MCF 10A (cell line): ENCODE data around the gene METTL15. TPM values are rescaled to one million over a fixed set of nuclear protein-coding genes. Genes with fewer than 3 reads are reported as not detected.
"Not testable (repeated sequence)": the region's sequence is repeated elsewhere in the genome, so short reads cannot be mapped to it uniquely, and the experiment has no call there.

ENCODE experiments used
- BruUV-seq: library from RNA; stranded (reverse); fragments of 400-500 nt; replicated peaks from 2 replicates; lab custom pipeline; 2021; lab: Mats Ljungman, UMichigan
- CTCF ChIA-PET: fragments of 300-600 bp; sonication (Branson Sonifier 250); formaldehyde crosslinking; extraction: SDS; loops from one replicate; lab custom pipeline; 2021; ENCODE audit warnings: antibody characterized with exemption, inconsistent platforms; lab: Yijun Ruan, JAX
- POLR2A ChIA-PET: fragments of 300-600, 350-650 bp; sonication (Branson Sonifier 250); formaldehyde crosslinking; extraction: SDS; loops from one replicate; lab custom pipeline; 2020; ENCODE audit warnings: antibody characterized with exemption, inconsistent platforms; lab: Yijun Ruan, JAX
- DNase-seq: peaks from one replicate; pipeline ENCODE4 v3.0.0-alpha.2; 2018; ENCODE audit not compliant: unreplicated experiment
- H3K27ac Mint-ChIP-seq: one replicate; pipeline ENCODE4 v1.8.0; 2022; ENCODE audit warnings: mild to moderate bottlenecking, low read depth, mixed read lengths; ENCODE audit not compliant: unreplicated experiment
- H3K27me3 Mint-ChIP-seq: one replicate; pipeline ENCODE4 v1.8.0; 2022; ENCODE audit warnings: mixed read lengths; ENCODE audit not compliant: insufficient read depth, unreplicated experiment
- H3K36me3 Mint-ChIP-seq: one replicate; pipeline ENCODE4 v1.8.0; 2022; ENCODE audit warnings: mild to moderate bottlenecking, moderate library complexity, mixed read lengths; ENCODE audit not compliant: insufficient read depth, unreplicated experiment
- H3K4me1 Mint-ChIP-seq: one replicate; pipeline ENCODE4 v1.8.0; 2022; ENCODE audit warnings: mixed read lengths; ENCODE audit not compliant: insufficient read depth, unreplicated experiment
- H3K4me3 Mint-ChIP-seq: one replicate; pipeline ENCODE4 v1.8.0; 2022; ENCODE audit warnings: mild to moderate bottlenecking, moderate library complexity, mixed read lengths; ENCODE audit not compliant: unreplicated experiment
- H3K9me3 Mint-ChIP-seq: one replicate; pipeline ENCODE4 v1.8.0; 2022; ENCODE audit warnings: mixed read lengths; ENCODE audit not compliant: unreplicated experiment
- intact Hi-C: fragments of 100-400 bp; cut with micrococcal nuclease; formaldehyde crosslinking; loops from 2 replicates; pipeline ENCODE4 v1.14.1; 2022
- total RNA-seq: library from RNA; stranded (reverse); gene quantifications from 2 replicates; pipeline ENCODE4 v1.2.3, GENCODE V29; 2022
- TF ChIP-seq, protein P1 (sequence below): fragments of 200-600 bp; IDR thresholded peaks from one replicate; pipeline ENCODE4 v1.8.0; 2022; ENCODE audit warnings: antibody characterized with exemption, mild to moderate bottlenecking; ENCODE audit not compliant: unreplicated experiment

METTL15 gene
- total RNA-seq, 1 experiment from 2014 or later: 16.8 TPM

DNA sequence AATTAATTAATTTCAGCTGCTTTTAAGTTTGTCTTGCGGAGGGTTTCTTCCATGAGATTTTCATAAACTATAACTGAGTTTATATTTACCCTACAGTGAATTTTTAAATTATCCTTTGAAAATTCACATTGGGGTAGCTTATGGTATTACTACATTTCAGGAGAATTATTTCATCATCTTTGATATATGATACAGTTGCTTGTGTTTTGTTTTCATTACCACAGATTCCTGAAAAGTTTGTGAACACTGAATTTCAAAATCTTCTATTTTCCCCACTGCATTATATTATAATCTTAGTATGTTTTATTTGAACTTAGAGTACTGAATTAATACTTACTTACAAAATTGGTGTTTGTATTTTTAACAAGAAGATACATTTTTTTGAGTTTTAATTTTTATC lies 24.4 kb downstream of the METTL15 start:
- Mint-ChIP-seq H3K27me3 (no peaks in the 10 kb centered on the region), H3K4me3 (no peak overlapping the region), H3K27ac (no peak overlapping the region), H3K4me1 (no peaks in the 10 kb centered on the region), H3K9me3 (no peaks in the 10 kb centered on the region), H3K36me3 (peaks cover 7% of the 10 kb centered on the region)
- ChIA-PET POLR2A (no interaction called here), CTCF (interaction anchor here (0.7 kb wide), 1 partner anchor 470 kb away, joined by 3 read pairs; no protein-coding TSS in a partner anchor)
- intact Hi-C loops: no loop called here
- TF ChIP-seq, protein P1, sequence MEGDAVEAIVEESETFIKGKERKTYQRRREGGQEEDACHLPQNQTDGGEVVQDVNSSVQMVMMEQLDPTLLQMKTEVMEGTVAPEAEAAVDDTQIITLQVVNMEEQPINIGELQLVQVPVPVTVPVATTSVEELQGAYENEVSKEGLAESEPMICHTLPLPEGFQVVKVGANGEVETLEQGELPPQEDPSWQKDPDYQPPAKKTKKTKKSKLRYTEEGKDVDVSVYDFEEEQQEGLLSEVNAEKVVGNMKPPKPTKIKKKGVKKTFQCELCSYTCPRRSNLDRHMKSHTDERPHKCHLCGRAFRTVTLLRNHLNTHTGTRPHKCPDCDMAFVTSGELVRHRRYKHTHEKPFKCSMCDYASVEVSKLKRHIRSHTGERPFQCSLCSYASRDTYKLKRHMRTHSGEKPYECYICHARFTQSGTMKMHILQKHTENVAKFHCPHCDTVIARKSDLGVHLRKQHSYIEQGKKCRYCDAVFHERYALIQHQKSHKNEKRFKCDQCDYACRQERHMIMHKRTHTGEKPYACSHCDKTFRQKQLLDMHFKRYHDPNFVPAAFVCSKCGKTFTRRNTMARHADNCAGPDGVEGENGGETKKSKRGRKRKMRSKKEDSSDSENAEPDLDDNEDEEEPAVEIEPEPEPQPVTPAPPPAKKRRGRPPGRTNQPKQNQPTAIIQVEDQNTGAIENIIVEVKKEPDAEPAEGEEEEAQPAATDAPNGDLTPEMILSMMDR: no peak
- BruUV-seq: no TSS peak
- peak; percentile 22 for DNase-seq

DNA sequence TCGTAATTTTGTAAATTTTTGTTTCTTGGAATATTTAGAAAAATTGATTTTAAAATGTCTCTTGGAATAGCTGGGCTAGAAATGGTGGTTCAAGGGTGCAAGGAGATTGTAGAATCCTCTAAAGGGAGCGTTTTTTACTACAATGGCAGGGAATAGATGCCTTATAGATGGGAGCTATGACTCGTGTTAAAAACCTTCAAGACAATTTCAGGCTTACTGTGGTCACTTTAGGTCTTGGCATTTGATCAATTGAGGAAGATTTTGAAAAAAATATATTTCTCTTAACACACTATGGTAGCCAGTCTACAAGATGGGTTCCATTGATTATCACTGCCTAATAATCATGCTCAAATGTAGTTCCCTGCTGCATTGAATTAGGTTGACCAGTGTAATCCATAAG lies 25.0 kb downstream of the METTL15 start:
- intact Hi-C loops: no loop called here
- BruUV-seq: no TSS peak
- Mint-ChIP-seq H3K27ac (no peak overlapping the region), H3K36me3 (peaks cover 7% of the 10 kb centered on the region), H3K4me3 (no peak overlapping the region), H3K4me1 (no peaks in the 10 kb centered on the region), H3K27me3 (no peaks in the 10 kb centered on the region), H3K9me3 (no peaks in the 10 kb centered on the region)
- TF ChIP-seq, protein P1: no peak
- ChIA-PET CTCF (interaction anchor here (0.7 kb wide), 1 partner anchor 469 kb away, joined by 3 read pairs; no protein-coding TSS in a partner anchor), POLR2A (no interaction called here)
- peak; percentile 38 for DNase-seq

DNA sequence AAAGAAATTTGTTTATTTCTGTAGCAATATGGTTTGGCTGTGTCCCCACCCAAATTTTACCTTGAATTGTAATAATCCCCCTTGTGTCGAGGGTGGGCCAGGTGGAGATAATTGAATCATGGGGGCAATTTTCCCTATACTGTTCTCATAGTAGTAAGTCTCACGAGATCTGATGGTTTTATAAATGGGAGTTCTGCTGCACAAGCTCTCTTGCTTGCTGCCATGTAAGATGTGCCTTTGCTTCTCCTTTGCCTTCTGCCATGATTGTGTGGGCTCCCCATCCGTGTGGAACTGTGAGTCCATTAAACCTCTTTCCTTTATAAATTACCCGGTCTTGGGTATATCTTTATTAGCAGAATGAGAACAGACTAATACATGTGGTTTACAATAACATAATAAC lies 28.0 kb downstream of the METTL15 start:
- BruUV-seq, H3K9me3 Mint-ChIP-seq, H3K27ac Mint-ChIP-seq, H3K4me3 Mint-ChIP-seq, H3K4me1 Mint-ChIP-seq, intact Hi-C loops, H3K27me3 Mint-ChIP-seq, H3K36me3 Mint-ChIP-seq, CTCF ChIA-PET, DNase-seq: not testable (repeated sequence)
- POLR2A ChIA-PET: interaction anchor here (0.7 to 1.7 kb wide), 2 partner anchors 11 to 1003 kb away, joined by 3 read pairs; no protein-coding TSS in a partner anchor

- intact Hi-C loops: no loop called here
- Mint-ChIP-seq H3K27me3 (no peaks in the 10 kb centered on the region), H3K4me3 (no peak overlapping the region), H3K4me1 (peaks cover 7% of the 10 kb centered on the region), H3K36me3 (peaks cover 7% of the 10 kb centered on the region), H3K27ac (no peak overlapping the region), H3K9me3 (no peaks in the 10 kb centered on the region)
- ChIA-PET CTCF (no interaction called here), POLR2A (interaction anchor here (0.6 kb wide), 2 partner anchors 27 to 108 kb away, joined by 3 read pairs; no protein-coding TSS in a partner anchor)
- DNase-seq: no peak
- TF ChIP-seq, protein P1: no peak
- no TSS peak for BruUV-seq
Observed at GRCh38 chr11:28137366-28137765, 29.2 kb downstream of the METTL15 start.
